HepG2 (cell line): ENCODE results near the gene ACTN4. TPM values are rescaled to one million over a fixed set of nuclear protein-coding genes. Genes with fewer than 3 reads are reported as not detected.

Experiments used
- ATAC-seq: fragments of 200-7000 bp; cut with Tn5 transposase; 3 replicates; pipeline ENCODE4 v1.9.1; 2020; ENCODE audit warnings: mild to moderate bottlenecking, moderate library complexity
- BruUV-seq: library from RNA; stranded (reverse); fragments of 400-500 nt; replicated peaks from 2 replicates; lab custom pipeline; 2021; lab: Mats Ljungman, UMichigan
- CTCF ChIA-PET: fragments of 300-600 bp; formaldehyde crosslinking; extraction: SDS; loops from one replicate; lab custom pipeline; 2021; ENCODE audit warnings: low total read pairs, inconsistent platforms, low intra/inter-chr PET ratio; lab: Yijun Ruan, JAX
- POLR2A ChIA-PET: fragments of 350-600 bp; sonication (Branson Sonifier 250); formaldehyde crosslinking; loops from one replicate; lab custom pipeline; 2020; ENCODE audit warnings: antibody characterized with exemption, inconsistent platforms; lab: Yijun Ruan, JAX
- DNase-seq: peaks from one replicate; pipeline ENCODE4 v3.0.0-alpha.2; 2015; ENCODE audit warnings: low spot score
- FAIRE-seq: peaks from 3 replicates; lab custom pipeline; 2011; peaks lifted over from hg19 to GRCh38; lab: Jason Lieb, UNC
- H2AFZ ChIP-seq: one replicate; pipeline ENCODE4 v1.6.1; 2011; ENCODE audit warnings: low read length, inconsistent platforms
- H3K27ac ChIP-seq: fragments of 300-600 bp; 3 replicates; pipeline ENCODE4 v1.8.0; 2011; ENCODE audit warnings: mixed run types, mild to moderate bottlenecking, mixed read lengths, low read length, inconsistent platforms; ENCODE audit not compliant: insufficient read depth; ENCODE audit errors: extremely low read length
- H3K27me3 ChIP-seq, 2 experiments: fragments of 200-600 bp in 1 of 2; 2 replicates in 1 of 2; 3 replicates in 1 of 2; pipeline versions ENCODE4 v1.6.0 to v1.8.0; 2011; ENCODE audit warnings: low read length in 2 of 2, mild to moderate bottlenecking in 2 of 2, moderate library complexity in 2 of 2, inconsistent platforms in 1 of 2; ENCODE audit not compliant: insufficient read depth in 2 of 2, control insufficient read depth in 1 of 2
- H3K36me3 ChIP-seq, 2 experiments: fragments of 200-600 bp in 1 of 2; replicated peaks in 1 of 2; 2 replicates in 1 of 2; 3 replicates in 1 of 2; pipeline versions ENCODE4 v1.5.1 to v1.8.0; 2011; ENCODE audit warnings: low read length in 2 of 2, inconsistent platforms in 1 of 2; ENCODE audit not compliant: insufficient read depth in 2 of 2, control insufficient read depth in 1 of 2
- H3K4me1 ChIP-seq: 2 replicates; pipeline ENCODE4 v1.5.1; 2012; ENCODE audit warnings: low read length, inconsistent platforms; ENCODE audit not compliant: insufficient read depth
- H3K4me2 ChIP-seq: 2 replicates; pipeline ENCODE4 v1.6.0; 2011; ENCODE audit warnings: low read depth, low read length, inconsistent platforms
- H3K4me3 ChIP-seq, 3 experiments: fragments of 200-600 bp in 1 of 3; sonication (generic), shearing (Covaris generic) in 1 of 3; replicated peaks in 1 of 3; 2 replicates each; pipeline ENCODE4 v1.5.1; 2011 to 2016; ENCODE audit warnings: low read length in 3 of 3, inconsistent platforms in 2 of 3, low read depth in 2 of 3, mild to moderate bottlenecking in 2 of 3, control low read depth in 1 of 3, mixed read lengths in 1 of 3; ENCODE audit not compliant: insufficient read depth in 1 of 3
- H3K79me2 ChIP-seq: one replicate; pipeline ENCODE4 v1.6.1; 2011; ENCODE audit warnings: low read length, inconsistent platforms; ENCODE audit not compliant: insufficient read depth
- H3K9ac ChIP-seq: 2 replicates; pipeline ENCODE4 v1.6.0; 2011; ENCODE audit warnings: mild to moderate bottlenecking, low read depth, low read length, inconsistent platforms; ENCODE audit not compliant: insufficient read depth
- H3K9me3 ChIP-seq: 2 replicates; pipeline ENCODE4 v1.5.1; 2012; ENCODE audit warnings: mild to moderate bottlenecking, low read length
- H4K20me1 ChIP-seq: 2 replicates; pipeline ENCODE4 v1.6.0; 2011; ENCODE audit warnings: inconsistent platforms, mild to moderate bottlenecking, low read length, moderate library complexity; ENCODE audit not compliant: insufficient read depth
- ARHGAP35 ChIP-seq: sonication (generic); formaldehyde crosslinking; IDR thresholded peaks from 2 replicates; pipeline ENCODE4 v1.9.0; 2022; ENCODE audit warnings: mild to moderate bottlenecking, inconsistent platforms, moderate library complexity, missing genetic modification reagents, borderline replicate concordance
- HIVEP1 ChIP-seq: sonication (generic); formaldehyde crosslinking; IDR thresholded peaks from 2 replicates; pipeline ENCODE4 v1.4.0; 2020; ENCODE audit warnings: mild to moderate bottlenecking, missing genetic modification reagents
- KDM2A ChIP-seq: sonication (generic); formaldehyde crosslinking; IDR thresholded peaks from 2 replicates; pipeline ENCODE4 v1.4.0; 2020; ENCODE audit warnings: low read depth, missing genetic modification reagents, borderline replicate concordance
- KLF12 ChIP-seq: sonication (generic); formaldehyde crosslinking; IDR thresholded peaks from 2 replicates; pipeline ENCODE4 v1.4.0; 2020; ENCODE audit warnings: missing genetic modification reagents, borderline replicate concordance
- MLX ChIP-seq: IDR thresholded peaks from 2 replicates; pipeline ENCODE4 v1.6.1; 2016
- NFE2L2 ChIP-seq: fragments of 150-350 bp; IDR thresholded peaks from 2 replicates; pipeline ENCODE4 v1.6.1; 2014; ENCODE audit warnings: low read length
- PRMT3 ChIP-seq: sonication (generic); formaldehyde crosslinking; IDR thresholded peaks from 2 replicates; pipeline ENCODE4 v1.8.1; 2022; ENCODE audit warnings: low read depth, mild to moderate bottlenecking, moderate library complexity, missing genetic modification reagents, borderline replicate concordance
- RFXAP ChIP-seq: sonication (generic); formaldehyde crosslinking; IDR thresholded peaks from 2 replicates; pipeline ENCODE4 v1.4.0; 2020; ENCODE audit warnings: missing genetic modification reagents, borderline replicate concordance
- TFDP2 ChIP-seq: sonication (generic); formaldehyde crosslinking; IDR thresholded peaks from 2 replicates; pipeline ENCODE4 v1.4.0; 2020; ENCODE audit warnings: missing genetic modification reagents
- ZBED4 ChIP-seq: sonication (generic); formaldehyde crosslinking; IDR thresholded peaks from 2 replicates; pipeline ENCODE4 v1.4.0; 2020; ENCODE audit warnings: missing genetic modification reagents, borderline replicate concordance
- ZBTB4 ChIP-seq: sonication (generic); formaldehyde crosslinking; IDR thresholded peaks from 2 replicates; pipeline ENCODE4 v1.4.0; 2020; ENCODE audit warnings: missing genetic modification reagents, mild to moderate bottlenecking, borderline replicate concordance
- ZNF720 ChIP-seq: sonication (generic); formaldehyde crosslinking; IDR thresholded peaks from 2 replicates; pipeline ENCODE4 v1.4.0; 2020; ENCODE audit warnings: missing genetic modification reagents
- ZNF737 ChIP-seq: sonication (generic); formaldehyde crosslinking; IDR thresholded peaks from 2 replicates; pipeline ENCODE4 v1.5.0; 2020; ENCODE audit warnings: missing genetic modification reagents, mild to moderate bottlenecking, borderline replicate concordance
- ZNF740 ChIP-seq: sonication (generic); formaldehyde crosslinking; IDR thresholded peaks from 2 replicates; pipeline ENCODE4 v1.4.0; 2020; ENCODE audit warnings: missing genetic modification reagents
- ZSCAN30 ChIP-seq: sonication (generic); formaldehyde crosslinking; IDR thresholded peaks from 2 replicates; pipeline ENCODE4 v1.5.0; 2020; ENCODE audit warnings: mild to moderate bottlenecking, missing genetic modification reagents
- WGBS: methylation state at CpG from one replicate; pipeline ENCODE4 v1.1.6; 2017; ENCODE audit warnings: low lambda C conversion rate; 5-methylcytosine and 5-hydroxymethylcytosine counted together
- in situ Hi-C: cut with HindIII; loops from 2 replicates; pipeline ENCODE4 v1.10.0; 2017; ENCODE audit warnings: low pct_unique_long_range_greater_than_20kb; ENCODE audit not compliant: extremely low pct_ligation_motif_present
- intact Hi-C: fragments of 100-400 bp; cut with micrococcal nuclease; formaldehyde crosslinking; loops from one replicate; pipeline ENCODE4 v1.10.0; 2022; ENCODE audit not compliant: unreplicated experiment
- polyA plus RNA-seq, 8 experiments: library from polyadenylated mRNA; depleted of rRNA in 3 of 8; stranded (reverse) in 7 of 8; unstranded in 1 of 8; fragments of >200 nt; fragmentation: Illumina TruSeq in 4 of 8; extraction: Trizol in 4 of 8; gene quantifications; 2 replicates each; pipeline versions ENCODE4 v1.2.1 to v1.2.3, GENCODE V29; 2011 to 2016; ENCODE audit warnings: low read depth in 4 of 8, missing spikeins in 1 of 8, mixed read lengths in 1 of 8; ENCODE audit not compliant: insufficient read depth in 1 of 8
- total RNA-seq, 5 experiments: library from RNA; depleted of rRNA; stranded (reverse); fragments of >200 nt; fragmentation: Illumina TruSeq; extraction: Trizol; gene quantifications; 2 replicates each; pipeline ENCODE4 v1.2.3, GENCODE V29; 2016; ENCODE audit warnings: low read depth in 1 of 5

Gene ACTN4
- total and polyA plus RNA-seq, 2 of the 13 experiments (the other 11 are each of a cell fraction or from before 2014, with no cell fraction given) = 171 to 192 TPM

- ChIA-PET CTCF (no interaction called here), POLR2A (interaction anchor here (1.0 to 3.6 kb wide), 9 partner anchors 9 to 52 kb away, joined by 3 to 36 read pairs (median 9); partner anchors contain the start of genes ACTN4 and EIF3K)
- WGBS = 37% methylated on average over 3 of the region's 3 CpGs
- DNase-seq (peak; percentile 83), ATAC-seq (peak; percentile 71), FAIRE-seq (peak; percentile 85)
- Histone ChIP-seq H4K20me1 (peaks cover 57% of the 10 kb centered on the region), H3K4me2 (peak overlapping the region; percentile 30), H3K79me2 (peaks cover 90% of the 10 kb centered on the region), H3K36me3 (peaks cover 10 to 38% of the 10 kb centered on the region in 2 experiments), H3K9me3 (no peaks in the 10 kb centered on the region), H2AFZ (no peak overlapping the region), H3K27me3 (no peaks in the 10 kb centered on the region), H3K27ac (peak overlapping the region; percentile 35), H3K4me3 (no peak overlapping the region), H3K4me1 (peaks cover 87% of the 10 kb centered on the region), H3K9ac (no peak overlapping the region)
- intact Hi-C loops = loop anchor here (1.0 kb wide), 1 partner anchor 12 kb away; no protein-coding TSS in a partner anchor
- in situ Hi-C loops = no loop called here
- BruUV-seq = no TSS peak
- TF ChIP-seq TFDP2 (no peak), KDM2A (no peak), NFE2L2 (no peak), ZBTB4 (CRISPR knock-in tag) (no peak), ZNF720 (CRISPR knock-in tag) (no peak), ZNF740 (CRISPR knock-in tag) (no peak), RFXAP (no peak), HIVEP1 (no peak), ZBED4 (CRISPR knock-in tag) (no peak), ZSCAN30 (no peak), MLX (no peak), ARHGAP35 (CRISPR knock-in tag) (no peak), PRMT3 (CRISPR knock-in tag) (no peak), ZNF737 (no peak), KLF12 (CRISPR knock-in tag) (no peak)
Measured at GRCh38 chr19:38670921-38671398, 23.5 kb downstream of the ACTN4 start.
